HTR-8/SVneo (cell line): ENCODE measurements around the gene FBXO17.
"Not testable (repeated sequence)": the region's sequence is repeated elsewhere in the genome, so short reads cannot be mapped to it uniquely, and the experiment has no call there.

Experiments
- DNase-seq: peaks from one replicate; pipeline ENCODE4 v3.0.0; 2011; ENCODE audit warnings: low spot score, mixed read lengths; ENCODE audit not compliant: insufficient read length
- FAIRE-seq: peaks from 2 replicates; lab custom pipeline; 2011; peaks lifted over from hg19 to GRCh38; lab: Jason Lieb, UNC

FBXO17 gene

GRCh38 chr19:38975214-38975860, at the start of gene FBXO17:
FBXO17 (minus strand) TSS chr19:38975742; CDS start chr19:38950319, 25,423 bp downstream.
- FAIRE-seq, result no peak
- peak; percentile 67 for DNase-seq

- DNase-seq, result no peak
- FAIRE-seq, result no peak
These were observed 49.5 kb upstream of the FBXO17 start for GRCh38 chr19:39024875-39025641.

- DNase-seq (no peak), FAIRE-seq (no peak)
These were observed 45.5 kb upstream of the FBXO17 start for GRCh38 chr19:39021063-39021462.

- FAIRE-seq, result no peak
- DNase-seq, result no peak
These were observed 42.1 kb upstream of the FBXO17 start for GRCh38 chr19:39017646-39018045.

GRCh38 chr19:39017026-39017425, 41.5 kb upstream of the FBXO17 start:
- DNase-seq (no peak), FAIRE-seq (no peak)

GRCh38 chr19:39014037-39014436, 38.5 kb upstream of the FBXO17 start:
- FAIRE-seq (no peak), DNase-seq (no peak)

- no peak for FAIRE-seq
- DNase-seq, result no peak
These were observed 33.5 kb upstream of the FBXO17 start for GRCh38 chr19:39009001-39009400.

GRCh38 chr19:39008137-39008536, 32.6 kb upstream of the FBXO17 start:
- FAIRE-seq, result no peak
- DNase-seq, result no peak

GRCh38 chr19:39007096-39007495, 31.6 kb upstream of the FBXO17 start:
- FAIRE-seq (no peak), DNase-seq (no peak)

GRCh38 chr19:39004403-39004802, 28.9 kb upstream of the FBXO17 start:
- FAIRE-seq, result no peak
- no peak for DNase-seq

- DNase-seq, result no peak
- no peak for FAIRE-seq
These were observed 28.3 kb upstream of the FBXO17 start for GRCh38 chr19:39003796-39004195.

- no peak for DNase-seq
- FAIRE-seq, result no peak
These were observed 27.6 kb upstream of the FBXO17 start for GRCh38 chr19:39003188-39003587.

- no peak for DNase-seq
- no peak for FAIRE-seq
These were observed 25.5 kb upstream of the FBXO17 start for GRCh38 chr19:39001041-39001440.

- FAIRE-seq, DNase-seq: not testable (repeated sequence)
These were observed 22.0 kb upstream of the FBXO17 start for GRCh38 chr19:38997576-38997975.

GRCh38 chr19:38993271-38993670, 17.7 kb upstream of the FBXO17 start:
- DNase-seq, result peak; percentile 53
- peak; percentile 82 for FAIRE-seq

GRCh38 chr19:38990949-38991697, 15.6 kb upstream of the FBXO17 start:
- no peak for FAIRE-seq
- DNase-seq, result peak; percentile 41

GRCh38 chr19:38989614-38990013, 14.1 kb upstream of the FBXO17 start:
- not testable (repeated sequence) for DNase-seq, FAIRE-seq

- DNase-seq (peak; percentile 79), FAIRE-seq (peak; percentile 78)
These were observed 13.6 kb upstream of the FBXO17 start for GRCh38 chr19:38989066-38989605.

GRCh38 chr19:38988627-38989026, 13.1 kb upstream of the FBXO17 start:
- not testable (repeated sequence) for DNase-seq, FAIRE-seq

- FAIRE-seq, DNase-seq: not testable (repeated sequence)
These were observed 12.2 kb upstream of the FBXO17 start for GRCh38 chr19:38987745-38988144.

GRCh38 chr19:38985262-38985661, 9.7 kb upstream of the FBXO17 start:
- no peak for DNase-seq
- FAIRE-seq, result no peak
